Activated CD4-positive, alpha-beta T cell treated with anti-CD3 and anti-CD28 coated beads, Interleukin-2, amount 10 ng/mL, durations not matched to agents 24 days and 14 days (primary cell): ENCODE results near the gene EID3. TPM values are rescaled to one million over a fixed set of nuclear protein-coding genes. Genes with fewer than 3 reads are reported as not detected.

ENCODE experiments used
- DNase-seq: peaks from one replicate; pipeline ENCODE4 v3.0.0; 2022
- H3K27ac Mint-ChIP-seq: one replicate; pipeline ENCODE4 v1.8.0; 2022; ENCODE audit warnings: mild to moderate bottlenecking, mixed read lengths
- H3K27me3 Mint-ChIP-seq: one replicate; pipeline ENCODE4 v1.8.0; 2022; ENCODE audit warnings: mixed read lengths
- H3K36me3 Mint-ChIP-seq: one replicate; pipeline ENCODE4 v1.8.0; 2022; ENCODE audit warnings: low read depth, mild to moderate bottlenecking, mixed read lengths
- H3K4me1 Mint-ChIP-seq: one replicate; pipeline ENCODE4 v1.8.0; 2021; ENCODE audit warnings: mixed read lengths
- H3K4me3 Mint-ChIP-seq: one replicate; pipeline ENCODE4 v1.8.0; 2022; ENCODE audit warnings: mild to moderate bottlenecking, moderate library complexity, mixed read lengths
- H3K9me3 Mint-ChIP-seq: one replicate; pipeline ENCODE4 v1.8.0; 2021; ENCODE audit warnings: mixed read lengths
- intact Hi-C: fragments of 100-400 bp; cut with micrococcal nuclease; formaldehyde crosslinking; loops from one replicate; pipeline ENCODE4 v1.15.1; 2023
- total RNA-seq: library from RNA; stranded (reverse); gene quantifications from 2 replicates; pipeline ENCODE4 v1.2.3, GENCODE V29; 2022

The EID3 gene
- total RNA-seq, 1 donor from 2014 or later: 9.0 TPM

- peaks cover 52% of the 10 kb centered on the region for H3K36me3 Mint-ChIP-seq
- peaks cover 1% of the 10 kb centered on the region for H3K4me1 Mint-ChIP-seq
- no peaks in the 10 kb centered on the region for H3K9me3 Mint-ChIP-seq
- no peaks in the 10 kb centered on the region for H3K27me3 Mint-ChIP-seq
- no peak overlapping the region for H3K4me3 Mint-ChIP-seq
- intact Hi-C loops: no loop called here
- DNase-seq: no peak
- H3K27ac Mint-ChIP-seq: no peak overlapping the region
These were observed 41.9 kb downstream of the EID3 start for GRCh38 chr12:104345234-104346066.

DNA sequence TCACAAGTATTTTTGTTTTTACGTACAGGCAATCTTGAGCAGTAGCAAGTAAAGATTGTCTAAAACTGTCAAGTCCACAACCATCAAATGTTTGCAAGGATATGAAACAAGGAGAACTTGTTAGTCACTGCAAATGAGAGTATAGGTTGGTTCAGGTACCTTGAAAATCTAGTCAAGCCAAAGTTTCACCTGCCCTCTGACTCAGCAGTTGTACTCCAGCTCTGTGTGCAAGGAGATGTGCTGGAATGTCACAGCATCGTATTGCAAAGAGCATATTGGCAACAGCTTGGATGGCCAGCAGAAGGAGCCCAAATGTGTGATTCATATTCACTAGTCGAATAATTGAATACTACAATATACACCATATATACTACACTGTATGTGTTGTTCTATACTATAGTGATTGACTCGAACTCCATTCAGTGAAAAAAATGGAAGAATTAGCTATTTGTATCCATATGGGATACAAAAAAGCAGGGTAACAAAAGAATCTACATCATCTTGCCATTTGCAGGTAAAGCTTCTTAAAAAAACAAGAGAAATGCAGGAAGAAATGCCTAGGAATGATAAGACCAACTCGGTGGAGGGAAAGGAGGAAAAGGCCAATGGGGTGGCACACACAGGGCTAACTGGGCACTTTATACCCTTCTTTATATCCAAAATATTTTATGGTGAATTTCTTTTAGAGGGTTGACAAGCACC, 44.0 kb downstream of the EID3 start:
- intact Hi-C loops: no loop called here
- no peak for DNase-seq
- Mint-ChIP-seq H3K27me3 (no peaks in the 10 kb centered on the region), H3K27ac (no peak overlapping the region), H3K9me3 (no peaks in the 10 kb centered on the region), H3K4me1 (peaks cover 6% of the 10 kb centered on the region), H3K36me3 (peaks cover 52% of the 10 kb centered on the region), H3K4me3 (no peak overlapping the region)

DNA sequence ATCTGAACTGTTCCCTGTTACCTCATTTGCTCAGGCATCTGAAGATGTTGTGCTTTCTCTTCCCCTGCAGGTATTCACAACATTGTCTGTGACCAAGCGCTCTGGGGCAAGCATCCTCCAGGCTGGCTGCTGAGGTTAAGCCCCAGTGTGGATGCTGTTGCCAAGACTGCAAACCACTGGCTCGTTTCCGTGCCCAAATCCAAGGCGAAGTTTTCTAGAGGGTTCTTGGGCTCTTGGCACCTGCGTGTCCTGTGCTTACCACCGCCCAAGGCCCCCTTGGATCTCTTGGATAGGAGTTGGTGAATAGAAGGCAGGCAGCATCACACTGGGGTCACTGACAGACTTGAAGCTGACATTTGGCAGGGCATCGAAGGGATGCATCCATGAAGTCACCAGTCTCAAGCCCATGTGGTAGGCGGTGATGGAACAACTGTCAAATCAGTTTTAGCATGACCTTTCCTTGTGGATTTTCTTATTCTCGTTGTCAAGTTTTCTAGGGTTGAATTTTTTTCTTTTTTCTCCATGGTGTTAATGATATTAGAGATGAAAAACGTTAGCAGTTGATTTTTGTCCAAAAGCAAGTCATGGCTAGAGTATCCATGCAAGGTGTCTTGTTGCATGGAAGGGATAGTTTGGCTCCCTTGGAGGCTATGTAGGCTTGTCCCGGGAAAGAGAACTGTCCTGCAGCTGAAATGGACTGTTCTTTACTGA, 44.9 kb downstream of the EID3 start:
- Mint-ChIP-seq H3K36me3 (peaks cover 47% of the 10 kb centered on the region), H3K4me3 (no peak overlapping the region), H3K4me1 (peaks cover 4% of the 10 kb centered on the region), H3K27ac (peak overlapping the region; percentile 14), H3K27me3 (no peaks in the 10 kb centered on the region), H3K9me3 (no peaks in the 10 kb centered on the region)
- intact Hi-C loops: no loop called here
- DNase-seq: no peak

GRCh38 chr12:104348994-104349494, 45.5 kb downstream of the EID3 start:
- Mint-ChIP-seq H3K4me1 (peaks cover 4% of the 10 kb centered on the region), H3K27ac (no peak overlapping the region), H3K27me3 (no peaks in the 10 kb centered on the region), H3K9me3 (no peaks in the 10 kb centered on the region), H3K4me3 (no peak overlapping the region), H3K36me3 (peaks cover 48% of the 10 kb centered on the region)
- intact Hi-C loops: no loop called here
- DNase-seq: no peak

DNA sequence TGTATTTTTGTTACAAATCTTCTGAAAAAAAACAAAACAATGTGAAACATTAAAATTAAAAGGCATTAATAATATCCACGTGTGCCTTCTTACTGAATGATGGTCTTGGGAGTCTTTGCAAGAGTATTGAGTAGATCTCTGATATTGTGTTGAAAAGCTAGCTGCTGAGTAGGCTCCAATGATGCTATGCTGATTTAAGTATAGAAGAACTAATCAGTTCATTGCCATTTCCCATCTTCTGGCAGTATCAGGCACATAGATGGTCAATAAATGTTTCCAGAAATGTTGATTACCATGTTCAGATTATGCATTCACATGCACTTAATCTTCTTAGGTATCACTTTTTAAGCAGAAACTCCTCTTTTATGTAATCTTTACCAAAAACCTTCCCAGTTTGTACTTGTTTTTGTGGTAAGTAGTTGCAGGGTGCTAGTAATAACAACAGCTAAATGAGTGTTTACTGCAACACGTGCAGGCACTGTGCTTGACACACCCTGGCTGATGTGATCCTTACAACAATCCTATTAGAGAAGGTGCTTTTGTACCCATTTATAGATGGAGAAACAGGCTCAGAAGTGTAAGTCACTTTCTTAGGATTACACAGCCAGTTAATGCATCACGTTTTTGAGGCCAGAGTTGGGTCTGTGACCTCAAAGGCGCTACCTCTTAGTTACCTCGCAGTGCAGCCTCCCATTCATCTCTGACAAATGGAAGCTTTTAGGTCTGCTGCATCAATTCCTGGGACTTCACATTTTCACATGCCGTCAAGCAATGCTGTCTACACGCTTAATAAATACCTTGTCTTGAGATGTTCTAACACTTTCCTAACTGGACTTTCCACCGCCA, 46.9 kb downstream of the EID3 start:
- Mint-ChIP-seq H3K36me3 (peaks cover 48% of the 10 kb centered on the region), H3K27ac (no peak overlapping the region), H3K9me3 (no peaks in the 10 kb centered on the region), H3K27me3 (no peaks in the 10 kb centered on the region), H3K4me3 (no peak overlapping the region), H3K4me1 (peaks cover 4% of the 10 kb centered on the region)
- no peak for DNase-seq
- intact Hi-C loops: no loop called here

- intact Hi-C loops: no loop called here
- no peak for DNase-seq
These were observed 47.8 kb downstream of the EID3 start for GRCh38 chr12:104351057-104351983.

GRCh38 chr12:104352106-104352713, 48.7 kb downstream of the EID3 start:
- H3K27me3 Mint-ChIP-seq: no peaks in the 10 kb centered on the region

More at GRCh38 chr12:104351057-104351983, 47.8 kb downstream of the EID3 start:
- H3K4me3 Mint-ChIP-seq: no peak overlapping the region
- H3K9me3 Mint-ChIP-seq: no peaks in the 10 kb centered on the region
- peaks cover 4% of the 10 kb centered on the region for H3K4me1 Mint-ChIP-seq
- H3K36me3 Mint-ChIP-seq: peaks cover 47% of the 10 kb centered on the region
- H3K27ac Mint-ChIP-seq: no peak overlapping the region
- no peaks in the 10 kb centered on the region for H3K27me3 Mint-ChIP-seq

GRCh38 chr12:104353012-104353981, 49.8 kb downstream of the EID3 start:
- no peak overlapping the region for H3K27ac Mint-ChIP-seq
- no peak overlapping the region for H3K4me3 Mint-ChIP-seq
- no peaks in the 10 kb centered on the region for H3K9me3 Mint-ChIP-seq
- no peak for DNase-seq
- intact Hi-C loops: no loop called here
- no peaks in the 10 kb centered on the region for H3K27me3 Mint-ChIP-seq
- H3K4me1 Mint-ChIP-seq: peaks cover 13% of the 10 kb centered on the region
- peaks cover 34% of the 10 kb centered on the region for H3K36me3 Mint-ChIP-seq

More at GRCh38 chr12:104352106-104352713, 48.7 kb downstream of the EID3 start:
- no peak overlapping the region for H3K4me3 Mint-ChIP-seq
- H3K36me3 Mint-ChIP-seq: peaks cover 44% of the 10 kb centered on the region
- H3K4me1 Mint-ChIP-seq: peaks cover 6% of the 10 kb centered on the region
- no peak for DNase-seq
- no peaks in the 10 kb centered on the region for H3K9me3 Mint-ChIP-seq
- intact Hi-C loops: no loop called here
- no peak overlapping the region for H3K27ac Mint-ChIP-seq

DNA sequence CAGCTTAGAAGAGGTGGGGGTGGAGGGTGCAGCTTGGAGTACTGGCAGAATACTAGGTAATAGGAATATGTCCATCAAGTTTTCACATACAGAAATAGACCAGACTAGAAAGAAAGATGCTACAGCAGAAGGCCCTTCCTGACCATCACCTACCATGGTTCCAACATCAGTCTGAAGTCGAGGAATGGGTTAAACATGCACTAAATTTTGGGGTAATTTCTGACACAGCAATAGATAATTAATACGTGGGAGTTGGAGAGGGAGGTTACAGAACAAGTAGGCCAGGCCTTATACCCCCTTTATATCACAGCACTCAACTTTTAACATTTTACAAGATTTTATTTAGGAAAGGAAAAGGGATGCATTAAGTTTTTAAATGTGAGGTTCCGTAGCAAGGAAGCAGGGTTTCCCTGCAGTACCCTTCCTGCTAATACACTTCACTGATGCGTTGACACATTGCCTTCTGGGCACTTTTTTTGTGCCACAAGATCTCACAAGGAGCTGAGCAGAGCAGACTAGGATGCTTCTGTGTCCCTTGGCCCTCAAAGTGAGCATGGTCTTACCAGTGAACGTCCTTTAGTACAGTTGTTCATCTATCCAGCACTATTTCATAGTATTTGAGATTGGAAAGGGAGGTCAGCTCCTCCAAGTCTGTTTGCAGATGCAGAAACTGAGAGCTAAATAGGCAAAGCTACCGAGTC, 50.8 kb downstream of the EID3 start:
- intact Hi-C loops: no loop called here
- no peaks in the 10 kb centered on the region for H3K9me3 Mint-ChIP-seq
- H3K27ac Mint-ChIP-seq: no peak overlapping the region
- no peak for DNase-seq
- H3K27me3 Mint-ChIP-seq: no peaks in the 10 kb centered on the region
- H3K4me1 Mint-ChIP-seq: peaks cover 14% of the 10 kb centered on the region
- H3K36me3 Mint-ChIP-seq: peaks cover 26% of the 10 kb centered on the region
- H3K4me3 Mint-ChIP-seq: no peak overlapping the region
